HG03460 (cell line): ENCODE results near the gene TECPR1.
A peak's percentile ranks its signal among the peaks of the same experiment; 100 is the strongest.

Experiments used
- ATAC-seq: cut with Tn5 transposase; IDR thresholded peaks from one replicate; pipeline ENCODE4 v1.9.1; 2021; ENCODE audit not compliant: unreplicated experiment

The TECPR1 gene

DNA sequence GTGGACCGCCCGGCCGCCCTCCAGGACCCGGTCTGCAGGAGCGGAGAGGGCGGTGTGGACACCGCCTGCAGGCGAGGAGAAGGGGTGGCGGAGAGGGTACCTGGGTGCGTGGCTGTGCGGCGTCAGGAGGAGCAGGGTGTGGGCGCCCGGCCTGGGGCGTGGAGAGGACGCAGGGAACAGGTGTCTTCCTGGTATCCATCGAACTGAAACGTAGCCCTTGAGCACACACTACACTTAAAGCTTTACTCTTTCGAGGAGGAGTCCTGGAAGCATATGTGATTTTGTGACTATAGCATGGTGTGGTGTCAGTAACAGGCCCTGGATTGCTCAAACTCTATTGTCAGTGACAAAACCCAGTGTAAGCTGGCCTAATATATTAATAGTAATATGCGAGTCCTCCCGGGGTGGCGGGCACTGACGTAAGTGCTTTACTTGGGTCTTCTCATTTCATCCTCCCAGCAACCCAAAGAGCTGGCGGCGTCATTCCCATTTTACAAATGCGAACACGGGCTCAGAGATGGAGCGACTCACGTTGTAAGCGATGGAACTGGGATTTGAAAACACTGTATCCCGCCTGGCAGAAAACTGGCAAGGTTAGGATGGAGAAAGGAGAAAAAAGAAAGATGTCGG is 508 bp upstream of the TECPR1 start:
- ATAC-seq: peak; percentile 22

GRCh38 chr7:98251231-98251600 is 816 bp downstream of the TECPR1 start:
- peak; percentile 25 for ATAC-seq

- no peak for ATAC-seq
Measured at GRCh38 chr7:98250789-98251188, 1.2 kb downstream of the TECPR1 start.

DNA sequence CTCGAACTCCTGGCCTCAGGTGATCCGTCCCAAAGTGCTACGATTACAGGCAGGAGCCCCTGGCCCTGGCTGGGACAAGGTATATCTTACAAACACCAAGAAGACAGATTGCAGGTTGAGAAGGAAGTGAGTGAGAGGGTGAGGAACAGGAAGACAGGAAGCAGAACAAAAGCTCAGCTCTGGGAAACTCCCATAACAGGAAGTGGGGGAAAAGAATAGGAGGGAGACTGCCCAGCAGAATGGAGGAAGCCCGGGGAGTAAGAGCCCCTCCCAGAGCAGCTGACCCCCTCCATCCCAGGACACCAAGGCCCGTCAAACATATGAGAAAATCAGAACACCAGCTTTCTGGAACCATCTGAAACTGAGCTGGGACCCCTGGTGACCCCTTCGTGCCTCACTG is 2.9 kb downstream of the TECPR1 start:
- no peak for ATAC-seq

DNA sequence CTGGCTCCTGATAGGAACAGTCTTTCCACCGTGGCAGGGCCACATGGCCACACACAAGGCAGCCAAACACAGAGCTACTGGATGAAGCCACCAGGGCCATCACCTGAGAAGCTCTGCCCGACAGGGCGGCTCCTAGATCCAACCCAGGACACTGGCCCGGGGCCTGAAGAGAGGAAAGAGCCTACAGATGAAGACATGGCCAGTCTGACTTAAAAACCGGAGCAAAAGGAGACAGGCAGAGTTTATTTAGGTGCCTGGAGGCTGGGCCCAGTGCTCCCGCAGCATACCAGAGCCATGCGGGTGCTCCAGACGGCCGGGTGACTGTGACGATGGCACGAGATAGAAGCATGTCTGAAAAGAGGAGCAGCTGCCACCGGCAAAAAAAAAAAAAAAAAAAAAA is 3.9 kb downstream of the TECPR1 start:
- no peak for ATAC-seq

DNA sequence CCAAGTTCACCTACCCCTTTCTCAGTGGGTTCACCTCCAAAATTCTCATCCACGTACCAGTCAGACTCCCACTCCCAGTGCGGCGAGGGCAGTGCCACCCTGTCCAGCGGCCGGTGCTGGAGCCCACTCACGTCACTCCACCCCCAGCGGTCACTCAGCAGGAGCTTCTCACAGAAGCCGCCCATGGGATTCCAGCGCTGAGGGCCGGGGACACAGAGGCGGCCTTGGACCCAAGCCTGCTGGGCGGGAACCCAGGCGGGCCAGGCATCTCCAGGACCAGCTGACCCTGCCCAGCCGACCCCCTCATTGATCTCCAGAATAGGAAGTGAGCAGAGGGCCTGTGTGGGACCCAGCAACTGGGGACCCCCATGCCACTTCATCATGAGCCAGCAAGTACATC is 7.2 kb downstream of the TECPR1 start:
- no peak for ATAC-seq

GRCh38 chr7:98242934-98243333 is 9.1 kb downstream of the TECPR1 start:
- no peak for ATAC-seq

GRCh38 chr7:98242342-98242741 is 9.7 kb downstream of the TECPR1 start:
- ATAC-seq: no peak

DNA sequence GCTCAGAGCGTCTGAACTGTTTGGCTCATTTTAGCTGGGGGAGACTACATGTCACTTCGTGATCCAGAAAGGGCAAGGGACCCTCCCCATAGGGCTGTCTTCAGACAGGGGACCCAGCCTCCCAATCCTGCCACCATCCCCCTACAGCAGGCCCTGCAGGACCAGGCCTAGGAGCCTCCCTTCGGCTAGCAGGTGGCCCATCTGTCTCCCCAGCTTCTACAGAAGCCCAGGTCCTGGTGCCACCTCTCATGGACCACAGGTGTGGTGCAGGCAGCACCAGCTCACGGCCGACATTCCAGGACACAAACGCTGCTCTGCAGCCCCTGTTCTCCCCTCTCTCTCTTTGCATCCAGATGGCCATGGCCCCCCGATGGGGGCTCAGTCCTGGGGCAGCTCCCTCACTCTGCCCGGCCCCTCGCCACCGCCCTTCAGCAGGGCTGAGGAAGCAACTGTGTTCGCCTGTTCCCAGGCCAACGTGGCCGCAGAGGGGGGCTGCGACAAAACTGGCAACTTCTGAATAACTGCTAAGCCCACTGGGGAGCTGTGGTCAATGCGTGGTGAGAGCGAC is 10.3 kb downstream of the TECPR1 start:
- no peak for ATAC-seq

- ATAC-seq: no peak
Measured at GRCh38 chr7:98240961-98241673, 10.9 kb downstream of the TECPR1 start.

- ATAC-seq: no peak
Measured at GRCh38 chr7:98238976-98239375, 13.1 kb downstream of the TECPR1 start.

DNA sequence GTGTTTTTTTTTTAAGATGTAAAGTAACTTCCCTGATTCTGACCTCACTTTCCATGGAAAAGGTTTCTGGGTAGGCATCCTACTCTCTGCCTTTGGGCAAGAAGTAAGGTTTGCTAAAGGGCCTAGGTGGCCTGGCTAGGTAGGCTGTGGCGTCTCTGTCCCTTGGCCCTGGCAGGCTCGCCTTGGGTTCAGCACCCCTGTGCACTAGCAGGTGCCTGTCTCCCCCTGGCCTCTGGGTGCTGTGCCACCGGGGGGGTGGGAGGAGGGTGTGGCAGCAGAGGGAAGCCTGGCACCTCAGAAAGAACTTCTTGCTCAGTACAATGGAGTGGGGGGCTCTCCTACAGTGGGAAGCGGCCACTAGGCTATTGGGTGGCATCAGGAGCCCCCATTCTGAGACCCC is 14.0 kb downstream of the TECPR1 start:
- ATAC-seq: no peak

DNA sequence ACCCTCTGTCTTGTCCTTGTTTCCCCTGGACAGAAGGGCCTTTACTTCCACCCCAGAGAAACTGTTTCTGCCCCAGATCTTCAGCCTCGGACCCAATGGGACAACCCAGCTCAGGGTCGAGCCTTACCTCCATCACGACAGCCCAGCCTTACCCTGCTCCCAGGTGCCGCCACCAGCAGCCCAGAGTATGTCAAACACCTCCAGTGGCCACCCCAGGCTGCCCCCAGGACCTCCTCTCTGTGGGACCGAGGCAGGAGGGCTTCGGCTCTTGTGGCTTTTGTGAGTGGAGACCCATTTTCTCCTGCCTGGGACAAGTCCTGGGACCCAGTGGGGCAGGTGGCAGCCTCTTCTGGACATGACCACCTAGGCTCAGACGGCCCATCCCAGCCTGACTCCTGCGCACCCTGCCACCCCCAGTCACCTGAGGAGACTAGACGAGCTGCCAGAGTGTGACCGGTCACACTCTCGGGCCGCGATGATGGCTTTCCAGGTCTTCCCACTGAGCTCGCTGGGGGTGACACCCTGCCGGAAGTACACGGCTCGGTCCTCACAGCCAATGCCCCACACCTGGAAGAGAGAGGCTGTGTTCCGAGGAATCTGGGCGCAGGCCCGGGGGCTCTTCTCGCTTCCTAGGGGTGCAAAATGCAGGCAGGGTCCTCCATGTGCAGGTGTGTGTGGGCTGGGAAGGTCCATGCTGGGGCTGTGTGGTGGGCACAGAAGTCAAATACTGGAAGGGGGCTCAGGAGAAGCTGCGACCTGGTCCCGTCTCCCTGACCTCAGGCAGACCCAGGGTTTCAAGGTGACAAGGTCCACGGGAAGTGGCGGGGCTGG is 15.5 kb downstream of the TECPR1 start:
- no peak for ATAC-seq

DNA sequence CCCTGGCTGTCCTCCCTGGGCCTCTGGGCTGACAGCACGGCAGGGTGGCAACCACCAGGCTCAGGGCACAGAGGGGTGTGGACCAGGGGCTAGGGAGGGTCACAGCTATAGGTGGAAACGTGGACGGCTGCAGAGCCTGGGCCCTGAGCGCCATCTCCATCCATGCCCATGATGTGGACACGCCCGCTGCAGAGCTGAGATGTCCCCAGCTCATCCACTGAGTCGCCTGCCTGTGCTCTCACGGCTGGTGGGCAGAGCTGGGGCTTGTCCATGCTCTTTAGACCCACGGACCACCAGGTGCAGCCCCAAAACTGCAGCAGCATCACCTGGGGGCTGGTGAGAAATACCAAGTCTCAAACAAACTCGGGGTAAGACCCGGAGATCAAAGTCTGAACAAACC is 16.1 kb downstream of the TECPR1 start:
- ATAC-seq: no peak

- ATAC-seq: no peak
Measured at GRCh38 chr7:98234429-98235147, 17.4 kb downstream of the TECPR1 start.

GRCh38 chr7:98233219-98234070 is 18.6 kb downstream of the TECPR1 start:
- ATAC-seq: no peak

- no peak for ATAC-seq
Measured at GRCh38 chr7:98232799-98233198, 19.2 kb downstream of the TECPR1 start.

DNA sequence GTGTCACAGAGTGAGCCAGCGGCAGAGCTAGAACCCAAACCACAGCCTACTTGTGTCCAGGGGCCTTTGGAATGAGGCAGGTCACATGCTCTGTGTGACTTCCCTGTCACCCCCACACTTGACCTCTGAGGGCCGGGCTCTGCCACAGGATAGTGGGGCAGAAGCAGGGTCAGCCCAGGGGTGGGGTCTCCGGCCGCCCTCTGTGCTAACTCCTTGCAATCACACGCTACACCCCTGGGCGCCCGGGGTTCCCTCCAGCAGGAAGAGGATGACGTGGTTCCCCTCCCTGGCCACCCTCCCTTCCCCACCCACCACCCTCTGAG is 19.8 kb downstream of the TECPR1 start:
- ATAC-seq: no peak

DNA sequence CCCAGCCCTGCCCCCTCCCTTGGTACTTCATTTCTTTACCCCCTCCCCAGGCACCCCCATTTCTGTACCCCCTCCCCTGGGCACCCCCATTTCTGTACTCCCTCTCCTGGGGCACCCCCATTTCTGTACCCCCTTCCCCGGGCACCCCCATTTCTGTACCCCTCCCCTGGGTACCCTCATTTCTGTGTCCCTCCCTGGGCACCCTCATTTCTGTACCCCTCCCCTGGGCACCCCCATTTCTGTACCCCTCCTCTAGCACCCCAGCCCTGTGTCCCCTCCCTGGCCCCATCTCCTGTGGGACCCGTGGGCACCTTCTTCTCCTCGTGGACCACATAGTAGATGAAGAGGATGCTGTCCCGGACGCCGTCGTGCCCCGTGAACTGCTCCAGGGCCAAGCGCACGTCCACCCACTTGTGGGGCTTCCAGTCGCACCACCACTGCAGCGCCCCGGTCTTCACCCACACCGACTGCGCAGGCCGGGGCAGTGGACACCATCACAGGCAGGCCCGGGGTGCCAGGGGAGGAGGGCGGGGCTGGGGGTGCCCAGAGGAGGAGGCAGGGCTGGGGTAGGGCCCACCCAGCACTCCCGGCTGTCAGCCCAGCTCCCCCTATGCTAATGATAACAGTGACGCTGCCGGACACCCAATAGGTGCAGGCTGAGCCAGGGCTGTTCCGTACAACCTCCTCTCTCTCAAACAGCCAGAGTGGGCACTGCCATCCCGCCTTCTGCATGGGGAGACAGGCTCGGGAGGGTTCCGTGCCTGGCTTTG is 20.4 kb downstream of the TECPR1 start:
- ATAC-seq: no peak
